COLO668 (cell line): ENCODE measurements around the gene ARHGAP5.

ENCODE experiments used
- DNase-seq: peaks from one replicate; lab custom pipeline; 2025; ENCODE audit not compliant: unreplicated experiment; lab: John Stamatoyannopoulos, UW

Gene ARHGAP5

GRCh38 chr14:32167907-32168306 lies 90.8 kb downstream of the ARHGAP5 start:
- no peak for DNase-seq

DNA sequence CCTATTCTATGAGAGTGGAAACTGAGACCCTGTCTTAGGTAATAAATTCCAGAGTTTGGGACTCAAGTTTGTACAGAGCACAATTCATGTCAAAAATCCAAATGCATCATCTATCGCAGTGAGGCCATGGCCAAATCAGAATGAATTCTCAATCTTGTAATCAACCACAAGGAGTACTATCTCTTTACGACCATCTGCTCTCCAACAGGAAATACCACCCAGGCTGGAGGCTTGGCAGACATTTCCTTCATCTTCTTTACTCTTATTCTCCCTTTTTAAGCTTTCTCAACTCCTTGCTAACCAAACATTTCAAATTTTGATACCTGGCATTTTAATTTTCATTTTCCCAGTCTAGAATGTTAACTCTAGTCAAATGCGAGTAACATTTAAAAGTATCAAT lies 92.1 kb downstream of the ARHGAP5 start:
- no peak for DNase-seq

- DNase-seq: no peak
Measured at GRCh38 chr14:32171469-32171868, 94.4 kb downstream of the ARHGAP5 start.

GRCh38 chr14:32183151-32184058 lies 106.3 kb downstream of the ARHGAP5 start:
- no peak for DNase-seq

- no peak for DNase-seq
Measured at GRCh38 chr14:32185097-32185496, 108.0 kb downstream of the ARHGAP5 start.

DNA sequence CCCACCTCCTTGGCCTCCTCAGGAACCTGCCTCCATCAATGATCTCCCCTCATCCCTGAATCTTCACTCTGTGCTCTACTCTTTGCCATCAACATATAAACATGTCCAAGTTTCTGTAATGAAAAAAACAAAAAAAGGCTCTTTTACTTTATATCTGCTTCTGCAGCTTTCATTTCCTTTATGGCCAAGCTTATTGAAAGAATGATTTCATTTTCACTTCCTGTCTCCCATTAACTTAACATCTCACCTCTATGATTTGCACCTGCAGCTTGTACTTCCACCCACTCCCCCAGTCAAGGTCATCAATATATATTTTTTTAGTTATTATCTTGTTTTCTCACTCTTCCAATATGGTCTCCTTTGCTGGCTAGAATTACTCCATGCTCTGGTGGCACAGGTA lies 109.1 kb downstream of the ARHGAP5 start:
- DNase-seq: no peak

DNA sequence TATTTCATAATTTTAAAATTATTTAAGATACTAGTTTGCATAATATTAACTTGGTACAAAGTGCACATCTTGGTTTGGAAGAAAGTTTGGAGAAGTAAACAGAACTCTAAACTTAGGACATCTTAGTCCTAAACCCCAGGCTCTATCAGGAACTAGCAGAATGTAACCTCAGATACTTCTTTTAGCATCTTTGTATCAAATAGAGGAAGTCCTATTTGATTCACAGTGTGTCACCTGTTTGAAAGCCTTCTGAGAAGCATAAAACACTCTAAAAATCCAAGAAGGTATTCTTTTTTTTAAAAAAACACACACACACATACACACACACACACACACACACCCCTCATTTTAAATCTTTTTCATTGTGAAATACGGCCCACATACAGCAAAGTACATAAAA lies 112.7 kb downstream of the ARHGAP5 start:
- no peak for DNase-seq

DNA sequence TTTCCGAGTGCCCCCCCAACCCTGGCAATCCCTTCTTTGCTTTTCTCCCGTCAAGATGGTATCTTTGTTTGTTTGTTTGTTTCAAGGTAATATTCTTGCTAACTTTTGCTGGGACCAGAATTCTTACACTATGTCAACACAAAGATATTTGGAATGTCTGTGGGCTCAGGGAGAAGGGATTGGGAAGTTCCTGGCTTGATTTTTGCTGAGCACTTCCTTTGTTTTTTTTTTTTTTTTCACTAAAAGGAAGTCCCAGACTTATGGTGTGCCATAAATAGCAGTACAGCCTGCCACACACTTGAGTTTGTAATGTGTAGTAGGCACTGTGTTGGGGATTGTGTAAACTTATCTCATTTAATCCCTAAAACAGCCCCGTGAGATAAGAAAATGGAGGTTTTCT lies 113.6 kb downstream of the ARHGAP5 start:
- no peak for DNase-seq

DNA sequence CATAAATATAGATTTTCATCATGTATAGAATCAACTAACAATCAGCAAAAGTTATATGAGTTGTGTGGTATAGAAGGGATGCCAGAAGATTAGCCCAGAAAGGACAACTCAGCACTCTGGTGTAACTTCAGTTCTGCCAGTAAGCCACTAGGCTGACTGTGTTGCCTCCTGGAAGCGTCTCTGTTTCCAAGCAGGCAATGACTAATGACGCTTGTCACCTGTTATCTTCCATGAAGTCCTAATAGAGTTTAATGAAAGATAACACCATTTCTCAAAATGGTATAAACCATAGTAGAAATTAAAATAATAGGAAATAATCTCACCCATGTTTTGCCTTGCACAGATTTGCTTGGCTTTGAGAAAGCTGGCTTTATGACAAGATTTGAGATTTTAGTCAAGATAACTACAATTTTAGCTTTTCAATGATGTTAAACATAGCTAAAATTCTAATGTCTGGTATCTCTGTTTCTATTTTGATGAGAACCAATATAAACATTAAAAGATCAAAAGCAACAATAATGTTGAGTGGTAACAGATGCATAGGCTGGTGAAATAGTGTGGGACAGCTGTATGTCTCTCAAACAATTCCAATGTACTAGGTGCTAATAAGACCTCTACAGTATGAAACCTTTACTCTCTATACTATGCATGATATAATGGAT lies 115.7 kb downstream of the ARHGAP5 start:
- no peak for DNase-seq

DNA sequence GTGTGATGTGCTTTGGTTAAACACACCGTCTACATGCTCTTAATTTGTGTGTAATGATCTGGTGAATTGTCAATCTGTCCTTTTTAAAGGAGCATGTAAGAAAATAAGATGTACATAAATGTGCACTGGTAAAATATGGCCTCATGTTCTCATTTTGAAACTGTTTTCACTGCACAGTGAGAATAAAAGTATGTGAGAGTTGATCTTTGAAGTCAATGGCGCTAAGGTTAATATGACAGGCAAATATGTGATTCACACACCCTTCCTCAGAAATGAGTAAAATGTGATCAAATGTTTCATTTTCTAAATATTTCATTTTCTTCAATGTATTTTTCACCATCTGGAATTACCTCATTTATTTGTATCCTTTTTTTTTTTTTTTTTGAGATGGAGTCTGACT lies 116.4 kb downstream of the ARHGAP5 start:
- no peak for DNase-seq

GRCh38 chr14:32195636-32196035 lies 118.5 kb downstream of the ARHGAP5 start:
- no peak for DNase-seq

DNA sequence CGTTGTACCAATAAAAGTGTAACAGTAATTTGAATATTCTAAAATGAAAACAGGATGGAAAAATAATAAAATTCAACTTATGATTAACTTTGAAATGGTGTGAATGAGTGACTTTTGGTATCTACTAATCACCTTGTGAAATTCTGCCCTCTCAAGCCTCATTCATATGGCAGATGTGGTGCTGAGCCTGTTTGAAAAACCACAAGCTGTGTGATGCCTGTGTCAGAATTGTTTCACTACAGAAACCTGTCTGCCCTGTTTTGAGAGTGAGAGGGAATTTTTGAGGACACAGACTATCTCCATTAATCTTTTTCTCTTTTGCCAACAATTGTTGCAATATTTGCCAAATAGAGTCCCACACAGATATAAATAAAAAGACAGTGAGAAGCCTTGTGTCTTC lies 120.8 kb downstream of the ARHGAP5 start:
- no peak for DNase-seq

- no peak for DNase-seq
Measured at GRCh38 chr14:32200368-32201192, 123.5 kb downstream of the ARHGAP5 start.

- peak; percentile 98 for DNase-seq
Measured at GRCh38 chr14:32201193-32201815, 124.2 kb downstream of the ARHGAP5 start.

GRCh38 chr14:32201816-32202490 lies 124.8 kb downstream of the ARHGAP5 start, which contains the start of gene RNU6-7:
RNU6-7 (plus strand) TSS chr14:32202045.
- DNase-seq: peak; percentile 66

DNA sequence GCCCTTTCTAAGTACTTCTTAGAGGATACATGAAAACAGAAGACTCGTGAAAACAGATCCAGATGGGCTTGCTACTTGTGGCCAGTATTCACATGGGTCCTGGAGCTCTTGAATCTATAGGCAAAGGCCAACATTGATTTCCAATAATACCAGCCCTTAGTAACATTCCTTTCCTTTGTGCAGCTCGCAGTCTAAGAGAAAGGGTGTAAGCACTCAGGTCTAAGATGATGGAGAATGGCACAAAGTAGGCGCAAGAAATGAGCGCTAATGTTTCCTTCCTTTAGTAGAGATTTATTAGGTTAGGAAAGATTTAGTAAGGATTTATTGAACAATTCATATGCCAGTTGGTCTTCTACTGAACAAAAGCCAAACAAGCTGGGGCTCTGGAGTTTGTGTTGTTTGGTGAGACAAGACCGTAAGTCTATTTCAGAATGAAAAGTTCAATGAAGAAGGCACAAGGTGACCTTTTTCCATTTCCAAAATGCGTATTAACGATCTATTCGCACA lies 125.4 kb downstream of the ARHGAP5 start:
- DNase-seq: peak; percentile 39

- DNase-seq: peak; percentile 96
Measured at GRCh38 chr14:32202998-32203882, 126.1 kb downstream of the ARHGAP5 start, which contains the start of gene RNU6-8. RNU6-8 (minus strand) TSS chr14:32203269.

DNA sequence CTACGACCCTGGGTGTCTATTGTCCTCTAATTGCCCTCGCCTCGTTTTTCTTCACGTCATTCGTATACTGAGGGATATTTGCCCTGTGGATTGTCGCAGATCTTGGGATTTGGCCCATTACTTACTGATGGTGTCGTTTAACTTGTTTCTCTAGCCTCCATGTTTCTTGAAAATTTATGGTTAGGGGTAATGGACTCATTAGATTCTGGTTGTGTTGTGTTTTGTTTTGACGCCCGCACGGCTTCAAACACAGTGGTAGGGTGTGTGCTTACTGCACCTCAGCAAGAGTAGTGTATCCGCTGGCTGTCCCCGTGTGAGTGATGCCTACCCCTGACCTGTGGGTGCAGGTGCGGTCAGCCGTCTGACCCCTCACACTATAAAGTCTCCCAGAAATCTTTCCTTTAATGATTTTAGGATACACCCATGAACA lies 126.8 kb downstream of the ARHGAP5 start:
- DNase-seq: peak; percentile 50

DNA sequence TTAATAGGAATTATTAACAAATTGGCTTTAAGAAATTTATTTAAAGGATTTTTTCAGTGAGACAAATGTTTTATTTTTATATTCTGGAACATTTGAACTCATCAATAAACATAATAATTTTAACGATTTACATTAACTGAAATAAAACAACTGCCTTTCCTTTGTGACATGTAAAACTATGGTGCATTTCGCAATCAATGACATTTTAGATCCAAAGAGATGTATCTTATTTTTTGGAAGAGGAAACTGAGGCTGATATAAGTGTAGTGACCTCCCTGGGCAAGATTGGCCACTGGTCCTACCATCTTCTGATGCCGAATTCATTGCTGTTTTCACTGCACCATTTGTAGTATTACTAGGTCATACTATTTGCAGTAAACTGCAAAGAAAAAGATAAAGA lies 128.4 kb downstream of the ARHGAP5 start:
- DNase-seq: no peak
